ENCODE measurements around the gene DPYSL5.
"Not testable (repeated sequence)": the region's sequence is repeated elsewhere in the genome, so short reads cannot be mapped to it uniquely, and the experiment has no call there.

Gene DPYSL5

DNA sequence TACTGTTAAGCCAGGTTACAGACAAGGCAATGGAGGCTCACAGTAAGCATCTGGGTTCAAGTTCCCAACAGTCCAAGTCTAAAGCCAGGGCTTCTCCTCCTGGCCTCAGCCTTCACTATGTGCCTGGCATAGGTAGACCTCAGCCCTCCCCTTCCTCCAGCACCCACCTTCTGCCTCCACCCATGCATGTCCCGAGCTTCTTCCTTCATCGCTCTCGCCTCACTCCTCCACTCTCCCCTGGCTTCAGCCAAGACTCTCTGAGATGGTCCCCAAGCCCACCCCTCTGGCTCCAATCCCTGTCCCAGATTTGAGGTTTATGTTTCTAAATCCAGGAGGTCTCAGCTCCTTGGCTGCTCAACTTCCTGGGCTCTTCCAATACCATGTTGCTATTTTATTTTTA, 35.2 kb upstream of the DPYSL5 start:
- DNase-seq, result no peak
- Histone ChIP-seq H3K27me3 (replicated peaks; ENCODE audit: control insufficient read depth, insufficient read depth, low read length, poor library complexity, severe bottlenecking) (peaks cover 5% of the 10 kb centered on the region), H3K4me3 (ENCODE audit: insufficient read depth, low read depth, low read length, poor library complexity, severe bottlenecking) (no peak overlapping the region), H3K27ac (ENCODE audit: insufficient read depth, low read length, poor library complexity, severe bottlenecking) (no peak overlapping the region), H3K36me3 (ENCODE audit: control insufficient read depth, insufficient read depth, low read length) (no peaks in the 10 kb centered on the region), H3K4me1 (ENCODE audit: control insufficient read depth, insufficient read depth, low read length, poor library complexity, severe bottlenecking) (peaks cover 4% of the 10 kb centered on the region), H3K9me3 (ENCODE audit: control insufficient read depth, low read length) (no peaks in the 10 kb centered on the region)

DNA sequence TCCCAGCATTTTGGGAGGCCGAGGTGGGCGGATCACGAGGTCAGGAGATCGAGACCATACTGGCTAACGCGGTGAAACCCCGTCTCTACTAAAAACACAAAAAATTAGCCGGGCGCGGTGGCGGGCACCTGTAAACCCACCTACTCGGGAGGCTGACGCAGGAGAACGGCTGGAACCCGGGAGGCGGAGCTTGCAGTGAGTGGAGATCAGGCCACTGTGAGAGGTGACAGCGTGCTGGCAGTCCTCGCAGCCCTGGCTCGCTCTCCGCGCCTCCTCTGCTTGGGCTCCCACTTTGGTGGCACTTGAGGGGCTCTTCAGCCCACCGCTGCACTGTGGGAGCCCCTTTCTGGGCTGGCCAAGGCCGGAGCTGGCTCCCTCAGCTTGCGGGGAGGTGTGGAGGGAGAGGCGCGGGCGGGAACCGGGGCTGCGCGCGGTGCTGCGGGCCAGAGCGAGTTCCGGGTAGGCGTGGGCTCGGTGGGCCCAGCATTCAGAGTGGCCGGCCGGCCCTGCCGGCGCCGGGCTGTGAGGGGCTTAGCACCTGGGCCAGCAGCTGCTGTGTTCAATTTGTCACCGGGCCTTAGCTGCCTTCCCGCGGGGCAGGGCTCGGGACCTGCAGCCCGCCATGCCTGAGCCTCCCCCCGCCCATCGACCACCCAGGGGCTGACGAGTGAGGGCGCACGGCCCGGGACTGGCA, 33.7 kb upstream of the DPYSL5 start:
- not testable (repeated sequence) for H3K27me3 ChIP-seq (replicated peaks; ENCODE audit: control insufficient read depth, insufficient read depth, low read length, poor library complexity, severe bottlenecking); H3K9me3 ChIP-seq (ENCODE audit: control insufficient read depth, low read length); H3K36me3 ChIP-seq (ENCODE audit: control insufficient read depth, insufficient read depth, low read length); H3K4me1 ChIP-seq (ENCODE audit: control insufficient read depth, insufficient read depth, low read length, poor library complexity, severe bottlenecking); H3K4me3 ChIP-seq (ENCODE audit: insufficient read depth, low read depth, low read length, poor library complexity, severe bottlenecking); DNase-seq; H3K27ac ChIP-seq (ENCODE audit: insufficient read depth, low read length, poor library complexity, severe bottlenecking)

DNA sequence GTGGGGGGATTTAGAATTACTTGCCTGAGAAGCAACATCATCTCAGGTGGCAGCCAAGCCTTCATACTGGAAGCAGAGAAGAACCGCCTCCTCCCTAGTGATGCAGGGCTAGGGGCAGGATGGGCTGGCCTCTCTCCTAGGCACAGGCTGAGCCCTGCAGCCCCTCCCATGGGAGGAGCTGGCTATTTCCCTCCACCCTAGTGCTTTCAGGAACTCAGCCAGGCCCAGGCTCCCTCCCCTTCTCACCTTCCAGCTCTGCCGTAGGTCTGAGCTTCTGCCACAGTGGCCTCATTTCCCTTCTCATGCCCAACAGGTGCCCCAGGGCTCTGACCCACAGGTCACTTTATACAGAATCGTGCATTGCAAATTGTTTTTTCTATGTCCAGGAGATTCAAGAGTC, 31.0 kb upstream of the DPYSL5 start:
- Histone ChIP-seq H3K36me3 (ENCODE audit: control insufficient read depth, insufficient read depth, low read length) (no peaks in the 10 kb centered on the region), H3K27me3 (replicated peaks; ENCODE audit: control insufficient read depth, insufficient read depth, low read length, poor library complexity, severe bottlenecking) (peaks cover 5% of the 10 kb centered on the region)
- DNase-seq, result no peak

DNA sequence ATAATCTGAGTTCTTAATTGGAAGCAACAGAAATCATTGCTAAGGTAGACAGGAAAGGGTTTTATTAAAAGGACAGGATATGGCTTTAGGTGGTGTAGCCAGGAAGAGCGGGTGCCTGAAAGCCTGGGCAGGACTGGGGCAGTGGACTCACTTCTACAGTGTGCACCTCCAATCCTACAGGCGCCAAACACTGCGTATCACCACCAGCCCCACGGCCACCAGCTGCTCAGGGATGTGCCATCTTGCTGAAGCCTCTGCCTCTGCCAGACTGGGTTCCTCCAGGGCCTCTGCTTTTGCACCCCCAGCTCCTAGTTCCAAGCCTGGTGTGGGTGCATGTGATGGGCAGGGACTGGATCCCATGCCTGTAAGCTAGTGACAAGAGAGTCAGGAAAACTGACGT, 29.7 kb upstream of the DPYSL5 start:
- no peaks in the 10 kb centered on the region for H3K36me3 ChIP-seq (ENCODE audit: control insufficient read depth, insufficient read depth, low read length)
- no peaks in the 10 kb centered on the region for H3K4me1 ChIP-seq (ENCODE audit: control insufficient read depth, insufficient read depth, low read length, poor library complexity, severe bottlenecking)
- peaks cover 5% of the 10 kb centered on the region for H3K27me3 ChIP-seq (replicated peaks; ENCODE audit: control insufficient read depth, insufficient read depth, low read length, poor library complexity, severe bottlenecking)
- no peaks in the 10 kb centered on the region for H3K9me3 ChIP-seq (ENCODE audit: control insufficient read depth, low read length)
- no peak overlapping the region for H3K4me3 ChIP-seq (ENCODE audit: insufficient read depth, low read depth, low read length, poor library complexity, severe bottlenecking)
- H3K27ac ChIP-seq (ENCODE audit: insufficient read depth, low read length, poor library complexity, severe bottlenecking), result no peak overlapping the region
- DNase-seq, result no peak

More for the DNA sequence above, 31.0 kb upstream of the DPYSL5 start:
- H3K27ac ChIP-seq (ENCODE audit: insufficient read depth, low read length, poor library complexity, severe bottlenecking), result no peak overlapping the region
- no peak overlapping the region for H3K4me3 ChIP-seq (ENCODE audit: insufficient read depth, low read depth, low read length, poor library complexity, severe bottlenecking)
- no peaks in the 10 kb centered on the region for H3K4me1 ChIP-seq (ENCODE audit: control insufficient read depth, insufficient read depth, low read length, poor library complexity, severe bottlenecking)
- H3K9me3 ChIP-seq (ENCODE audit: control insufficient read depth, low read length), result no peaks in the 10 kb centered on the region

DNA sequence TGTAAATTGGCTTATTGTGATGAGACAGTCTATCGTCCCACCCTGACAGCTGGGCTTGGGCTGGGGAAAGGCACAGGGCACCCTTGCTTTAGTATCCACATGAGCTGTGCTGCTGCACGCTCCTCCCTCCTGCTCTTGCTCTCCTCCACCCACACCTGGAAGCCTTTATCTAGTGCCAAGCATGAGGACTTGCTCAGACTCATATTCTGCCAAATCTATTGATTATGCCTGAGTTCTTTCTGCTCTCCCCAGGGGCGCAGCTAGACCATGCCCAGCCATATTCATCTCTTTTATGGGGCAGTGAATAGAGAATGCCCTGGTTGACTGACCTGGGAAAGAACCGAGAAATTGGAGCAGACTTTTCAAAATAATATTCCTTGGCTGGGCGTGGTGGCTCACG, 29.0 kb upstream of the DPYSL5 start:
- no peak for DNase-seq
- Histone ChIP-seq H3K36me3 (ENCODE audit: control insufficient read depth, insufficient read depth, low read length) (no peaks in the 10 kb centered on the region), H3K27ac (ENCODE audit: insufficient read depth, low read length, poor library complexity, severe bottlenecking) (no peak overlapping the region), H3K27me3 (replicated peaks; ENCODE audit: control insufficient read depth, insufficient read depth, low read length, poor library complexity, severe bottlenecking) (peaks cover 5% of the 10 kb centered on the region), H3K4me3 (ENCODE audit: insufficient read depth, low read depth, low read length, poor library complexity, severe bottlenecking) (no peak overlapping the region), H3K9me3 (ENCODE audit: control insufficient read depth, low read length) (no peaks in the 10 kb centered on the region), H3K4me1 (ENCODE audit: control insufficient read depth, insufficient read depth, low read length, poor library complexity, severe bottlenecking) (no peaks in the 10 kb centered on the region)

DNA sequence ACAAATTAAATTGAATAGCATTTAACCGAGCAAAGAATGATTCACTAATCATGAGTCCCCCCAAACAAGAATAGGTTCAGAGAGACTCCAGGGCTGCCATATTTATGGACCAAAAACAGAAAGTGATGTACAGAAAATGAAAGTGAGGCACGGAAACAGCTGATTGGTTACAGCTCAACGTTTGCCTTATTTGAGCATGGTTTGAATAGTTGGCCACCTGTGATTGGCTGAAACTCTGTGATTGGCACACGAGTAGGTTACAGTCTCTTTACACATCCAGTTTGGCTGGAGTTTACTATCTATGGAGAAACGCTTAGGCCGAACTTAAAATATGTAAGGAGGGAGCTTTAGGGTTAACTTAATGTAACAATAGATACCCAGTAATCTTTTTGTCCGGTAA, 27.0 kb upstream of the DPYSL5 start:
- Histone ChIP-seq H3K4me3 (ENCODE audit: insufficient read depth, low read depth, low read length, poor library complexity, severe bottlenecking) (no peak overlapping the region), H3K27ac (ENCODE audit: insufficient read depth, low read length, poor library complexity, severe bottlenecking) (no peak overlapping the region), H3K9me3 (ENCODE audit: control insufficient read depth, low read length) (no peaks in the 10 kb centered on the region), H3K4me1 (ENCODE audit: control insufficient read depth, insufficient read depth, low read length, poor library complexity, severe bottlenecking) (no peaks in the 10 kb centered on the region), H3K36me3 (ENCODE audit: control insufficient read depth, insufficient read depth, low read length) (no peaks in the 10 kb centered on the region), H3K27me3 (replicated peaks; ENCODE audit: control insufficient read depth, insufficient read depth, low read length, poor library complexity, severe bottlenecking) (no peaks in the 10 kb centered on the region)
- no peak for DNase-seq

DNA sequence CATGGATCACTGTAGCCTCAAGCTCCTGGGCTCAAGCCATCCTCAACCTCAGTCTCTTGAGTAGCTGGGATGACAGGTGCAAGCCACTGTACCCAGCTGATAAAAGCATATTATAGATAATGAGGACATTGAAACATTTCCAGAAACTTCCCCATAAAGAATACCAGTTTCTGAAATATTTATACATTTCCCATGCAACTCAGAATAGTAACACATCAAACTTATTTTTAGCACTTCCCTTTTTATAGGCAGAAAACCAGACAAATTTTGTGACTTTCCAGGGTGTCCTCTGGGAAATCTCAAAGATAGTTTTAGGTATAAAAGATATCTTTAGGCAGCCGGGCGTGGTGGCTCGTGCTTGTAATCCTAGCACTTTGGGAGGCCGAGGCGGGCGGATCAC, 25.1 kb upstream of the DPYSL5 start:
- no peak for DNase-seq
- no peaks in the 10 kb centered on the region for H3K9me3 ChIP-seq (ENCODE audit: control insufficient read depth, low read length)
- no peak overlapping the region for H3K27ac ChIP-seq (ENCODE audit: insufficient read depth, low read length, poor library complexity, severe bottlenecking)
- H3K4me3 ChIP-seq (ENCODE audit: insufficient read depth, low read depth, low read length, poor library complexity, severe bottlenecking), result no peak overlapping the region
- no peaks in the 10 kb centered on the region for H3K36me3 ChIP-seq (ENCODE audit: control insufficient read depth, insufficient read depth, low read length)
- no peaks in the 10 kb centered on the region for H3K27me3 ChIP-seq (replicated peaks; ENCODE audit: control insufficient read depth, insufficient read depth, low read length, poor library complexity, severe bottlenecking)
- H3K4me1 ChIP-seq (ENCODE audit: control insufficient read depth, insufficient read depth, low read length, poor library complexity, severe bottlenecking), result no peaks in the 10 kb centered on the region

DNA sequence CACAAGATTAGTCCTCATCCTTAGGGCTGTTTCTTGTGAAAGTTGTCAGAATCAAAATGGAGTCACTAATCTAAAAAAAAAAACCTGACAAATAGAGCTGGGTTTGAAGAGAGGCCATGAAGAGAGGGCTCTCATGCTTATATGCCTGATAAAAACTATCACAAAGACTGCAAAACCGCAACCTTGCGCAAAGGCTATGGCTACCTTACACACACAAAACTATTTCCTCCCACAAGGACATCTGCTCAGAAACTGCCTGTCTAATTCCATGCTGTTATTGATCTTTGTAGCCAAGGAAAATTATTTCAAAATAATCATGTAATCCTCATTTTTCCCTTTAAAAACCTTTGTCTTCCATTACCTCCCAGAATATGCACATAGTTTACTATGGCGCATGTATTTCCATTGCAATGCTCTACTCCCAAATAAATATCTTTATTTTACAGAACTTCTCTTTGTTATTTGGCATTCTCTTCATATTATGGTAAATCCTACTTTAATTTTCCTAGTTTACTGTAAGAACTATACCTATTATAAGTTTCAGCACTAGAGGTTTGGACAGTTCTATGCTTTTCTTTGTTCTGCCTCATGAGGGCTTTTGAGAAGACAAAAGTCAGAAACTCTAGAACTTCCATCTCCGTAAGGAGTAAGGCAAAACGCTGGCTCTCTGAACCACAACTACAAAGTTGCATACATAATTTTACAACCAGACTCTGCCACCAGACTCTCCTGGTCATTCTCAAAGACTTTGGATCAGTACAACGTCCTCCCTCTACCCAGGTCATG, 9.6 kb upstream of the DPYSL5 start:
- no peaks in the 10 kb centered on the region for H3K27me3 ChIP-seq (replicated peaks; ENCODE audit: control insufficient read depth, insufficient read depth, low read length, poor library complexity, severe bottlenecking)
- H3K4me1 ChIP-seq (ENCODE audit: control insufficient read depth, insufficient read depth, low read length, poor library complexity, severe bottlenecking), result no peaks in the 10 kb centered on the region
- no peak for DNase-seq
- no peak overlapping the region for H3K27ac ChIP-seq (ENCODE audit: insufficient read depth, low read length, poor library complexity, severe bottlenecking)
- H3K36me3 ChIP-seq (ENCODE audit: control insufficient read depth, insufficient read depth, low read length), result no peaks in the 10 kb centered on the region
- no peak overlapping the region for H3K4me3 ChIP-seq (ENCODE audit: insufficient read depth, low read depth, low read length, poor library complexity, severe bottlenecking)
- H3K9me3 ChIP-seq (ENCODE audit: control insufficient read depth, low read length), result no peaks in the 10 kb centered on the region

DNA sequence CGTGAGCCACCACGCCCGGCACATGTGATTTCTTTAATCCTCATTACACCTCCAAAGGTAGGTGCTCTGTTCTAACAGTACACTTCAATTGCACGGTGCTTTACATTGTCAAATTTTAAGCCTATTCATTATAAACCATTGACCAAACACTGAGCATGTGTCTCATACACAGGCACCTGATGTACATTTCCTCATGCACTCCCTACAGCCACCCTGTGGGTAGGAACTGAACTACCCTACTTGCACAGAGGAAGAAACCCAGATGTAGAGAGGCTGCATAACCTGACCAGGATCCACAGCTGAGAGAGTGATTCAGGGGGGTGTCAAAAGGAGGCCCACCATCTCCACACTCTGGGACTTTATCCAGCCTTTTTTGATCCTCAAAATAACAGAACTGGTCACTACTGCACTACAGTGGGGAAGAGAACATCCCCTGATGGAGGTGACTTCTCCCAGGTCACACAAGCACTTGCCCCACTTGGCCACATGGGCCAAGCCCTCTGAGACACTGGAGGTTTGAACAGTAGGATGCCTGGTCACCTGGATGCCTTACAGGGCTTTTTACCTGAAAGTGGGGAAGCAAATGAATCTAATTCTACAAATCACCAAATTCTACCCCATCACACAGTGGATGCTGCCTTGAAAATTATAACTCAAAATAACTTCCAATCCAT, 6.9 kb upstream of the DPYSL5 start:
- no peak overlapping the region for H3K4me3 ChIP-seq (ENCODE audit: insufficient read depth, low read depth, low read length, poor library complexity, severe bottlenecking)
- H3K27ac ChIP-seq (ENCODE audit: insufficient read depth, low read length, poor library complexity, severe bottlenecking), result no peak overlapping the region
- H3K36me3 ChIP-seq (ENCODE audit: control insufficient read depth, insufficient read depth, low read length), result no peaks in the 10 kb centered on the region
- H3K4me1 ChIP-seq (ENCODE audit: control insufficient read depth, insufficient read depth, low read length, poor library complexity, severe bottlenecking), result no peaks in the 10 kb centered on the region
- DNase-seq, result no peak
- H3K9me3 ChIP-seq (ENCODE audit: control insufficient read depth, low read length), result no peaks in the 10 kb centered on the region
- peaks cover 10% of the 10 kb centered on the region for H3K27me3 ChIP-seq (replicated peaks; ENCODE audit: control insufficient read depth, insufficient read depth, low read length, poor library complexity, severe bottlenecking)

DNA sequence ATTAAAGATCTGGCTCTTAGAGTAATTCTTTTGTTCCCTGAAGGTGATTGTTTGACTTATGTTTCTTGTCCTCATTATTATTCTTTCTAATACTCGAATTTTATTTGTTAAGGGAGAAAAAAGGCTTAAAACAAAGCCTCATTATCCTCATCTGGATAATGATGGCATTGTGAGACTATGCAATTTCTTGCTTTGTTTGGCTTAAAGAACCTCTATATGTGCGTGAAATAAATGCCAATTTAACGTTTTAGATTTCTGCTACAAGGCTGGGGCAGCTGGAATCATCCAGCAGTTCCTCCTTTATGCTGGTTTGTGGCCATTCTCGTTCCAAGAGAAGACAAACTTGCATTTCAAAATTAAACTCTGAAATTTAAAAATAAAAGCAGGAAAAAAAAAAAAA, 4.9 kb upstream of the DPYSL5 start:
- H3K27ac ChIP-seq (ENCODE audit: insufficient read depth, low read length, poor library complexity, severe bottlenecking), result no peak overlapping the region
- no peak overlapping the region for H3K4me3 ChIP-seq (ENCODE audit: insufficient read depth, low read depth, low read length, poor library complexity, severe bottlenecking)
- H3K4me1 ChIP-seq (ENCODE audit: control insufficient read depth, insufficient read depth, low read length, poor library complexity, severe bottlenecking), result peaks cover 16% of the 10 kb centered on the region
- no peaks in the 10 kb centered on the region for H3K9me3 ChIP-seq (ENCODE audit: control insufficient read depth, low read length)
- no peak for DNase-seq
- peaks cover 28% of the 10 kb centered on the region for H3K27me3 ChIP-seq (replicated peaks; ENCODE audit: control insufficient read depth, insufficient read depth, low read length, poor library complexity, severe bottlenecking)
- no peaks in the 10 kb centered on the region for H3K36me3 ChIP-seq (ENCODE audit: control insufficient read depth, insufficient read depth, low read length)

Measured in effector memory CD4-positive, alpha-beta T cell (primary cell).